Measurements from ENCODE around the gene HSCB. TPM values are rescaled to one million over a fixed set of nuclear protein-coding genes. Genes with fewer than 3 reads are reported as not detected.
"Not testable (repeated sequence)": the region's sequence is repeated elsewhere in the genome, so short reads cannot be mapped to it uniquely, and the experiment has no call there.

The HSCB gene
- total and polyA plus RNA-seq, 2 donors from 2014 or later = 13.2 to 32.1 TPM

GRCh38 chr22:28759861-28760560 lies 18.2 kb downstream of the HSCB start:
- no peak overlapping the region for H3K9ac ChIP-seq (ENCODE audit: low read length in 3 of 3)
- no peak overlapping the region for H3K4me3 ChIP-seq (ENCODE audit: low read length in 3 of 3)

GRCh38 chr22:28761449-28761755 lies 19.6 kb downstream of the HSCB start:
- Histone ChIP-seq H3K9me3 (ENCODE audit: control insufficient read depth in 2 of 3, insufficient read depth in 1 of 3, low read length in 3 of 3) (no peaks in the 10 kb centered on the region), H3K27me3 (ENCODE audit: control insufficient read depth, insufficient read depth, low read length) (no peaks in the 10 kb centered on the region), H3K4me3 (ENCODE audit: low read length in 3 of 3) (no peak overlapping the region), H3K36me3 (ENCODE audit: control insufficient read depth in 2 of 3, insufficient read depth in 3 of 3, low read length in 3 of 3) (no peaks in the 10 kb centered on the region), H3K9ac (ENCODE audit: low read length in 3 of 3) (no peak overlapping the region), H3K27ac (ENCODE audit: low read depth in 2 of 2, low read length in 2 of 2) (no peak overlapping the region), H3K4me1 (ENCODE audit: control insufficient read depth in 2 of 3, insufficient read depth in 2 of 3, low read depth in 1 of 3, low read length in 3 of 3) (no peaks in the 10 kb centered on the region)
- DNase-seq = no peak
- no peak for TF ChIP-seq CTCF (IDR thresholded peaks at IDR 0.05; ENCODE audit: borderline replicate concordance, extremely low read depth, insufficient read depth)
- FAIRE-seq = no peak
- intact Hi-C loops (cut with DNase I) = no loop called here

More at GRCh38 chr22:28759861-28760560, 18.2 kb downstream of the HSCB start:
- DNase-seq (peak in 1 of 5 donors; percentile 15), FAIRE-seq (no peak)
- Histone ChIP-seq H3K9me3 (ENCODE audit: control insufficient read depth in 2 of 3, insufficient read depth in 1 of 3, low read length in 3 of 3) (no peaks in the 10 kb centered on the region), H3K27ac (ENCODE audit: low read depth in 2 of 2, low read length in 2 of 2) (no peak overlapping the region), H3K27me3 (ENCODE audit: control insufficient read depth, insufficient read depth, low read length) (no peaks in the 10 kb centered on the region), H3K4me1 (ENCODE audit: control insufficient read depth in 2 of 3, insufficient read depth in 2 of 3, low read depth in 1 of 3, low read length in 3 of 3) (no peaks in the 10 kb centered on the region), H3K36me3 (ENCODE audit: control insufficient read depth in 2 of 3, insufficient read depth in 3 of 3, low read length in 3 of 3) (no peaks in the 10 kb centered on the region)
- TF ChIP-seq CTCF (IDR thresholded peaks at IDR 0.05; ENCODE audit: borderline replicate concordance, extremely low read depth, insufficient read depth) = no peak
- intact Hi-C loops (cut with DNase I) = no loop called here

GRCh38 chr22:28762000-28762399 lies 20.2 kb downstream of the HSCB start:
- FAIRE-seq; intact Hi-C loops (cut with DNase I): not testable (repeated sequence)

GRCh38 chr22:28766628-28767027 lies 24.8 kb downstream of the HSCB start:
- Histone ChIP-seq H3K4me1 (ENCODE audit: control insufficient read depth in 2 of 3, insufficient read depth in 2 of 3, low read depth in 1 of 3, low read length in 3 of 3) (no peaks in the 10 kb centered on the region), H3K27me3 (ENCODE audit: control insufficient read depth, insufficient read depth, low read length) (no peaks in the 10 kb centered on the region), H3K36me3 (ENCODE audit: control insufficient read depth in 2 of 3, insufficient read depth in 3 of 3, low read length in 3 of 3) (no peaks in the 10 kb centered on the region), H3K27ac (ENCODE audit: low read depth in 2 of 2, low read length in 2 of 2) (no peak overlapping the region), H3K4me3 (ENCODE audit: low read length in 3 of 3) (no peak overlapping the region), H3K9me3 (ENCODE audit: control insufficient read depth in 2 of 3, insufficient read depth in 1 of 3, low read length in 3 of 3) (no peaks in the 10 kb centered on the region), H3K9ac (ENCODE audit: low read length in 3 of 3) (no peak overlapping the region)
- no peak for TF ChIP-seq CTCF (IDR thresholded peaks at IDR 0.05; ENCODE audit: borderline replicate concordance, extremely low read depth, insufficient read depth)
- intact Hi-C loops (cut with DNase I) = no loop called here
- no peak for DNase-seq
- no peak for FAIRE-seq

More at GRCh38 chr22:28762000-28762399, 20.2 kb downstream of the HSCB start:
- not testable (repeated sequence) for DNase-seq; H3K9ac ChIP-seq (ENCODE audit: low read length in 3 of 3); H3K4me1 ChIP-seq (ENCODE audit: control insufficient read depth in 2 of 3, insufficient read depth in 2 of 3, low read depth in 1 of 3, low read length in 3 of 3); H3K36me3 ChIP-seq (ENCODE audit: control insufficient read depth in 2 of 3, insufficient read depth in 3 of 3, low read length in 3 of 3); H3K4me3 ChIP-seq (ENCODE audit: low read length in 3 of 3); H3K27ac ChIP-seq (ENCODE audit: low read depth in 2 of 2, low read length in 2 of 2); H3K27me3 ChIP-seq (ENCODE audit: control insufficient read depth, insufficient read depth, low read length); H3K9me3 ChIP-seq (ENCODE audit: control insufficient read depth in 2 of 3, insufficient read depth in 1 of 3, low read length in 3 of 3)
